A549 (cell line): Measurements from ENCODE around the gene BEST4. TPM values are rescaled to one million over a fixed set of nuclear protein-coding genes. Genes with fewer than 3 reads are reported as not detected.

ENCODE experiments used
- ATAC-seq, 2 experiments: fragments of 200-7000 bp in 1 of 2; fragments of >200 bp in 1 of 2; cut with Nextera tagmentation in 1 of 2; cut with Tn5 transposase in 1 of 2; 3 replicates each; pipeline versions ENCODE4 v1.8.0 to v1.9.1; 2018 to 2020; ENCODE audit warnings: mild to moderate bottlenecking in 1 of 2, moderate library complexity in 1 of 2
- CTCF ChIA-PET: fragments of 300-600 bp; sonication (Branson Sonifier 250); formaldehyde crosslinking; extraction: SDS; loops from one replicate; lab custom pipeline; 2021; ENCODE audit warnings: antibody characterized with exemption, inconsistent platforms; lab: Yijun Ruan, JAX
- POLR2A ChIA-PET: fragments of 350-600 bp; formaldehyde crosslinking; extraction: SDS; loops from one replicate; lab custom pipeline; 2021; ENCODE audit warnings: antibody characterized with exemption, inconsistent platforms; lab: Yijun Ruan, JAX
- DNase-seq, 2 experiments: peaks; one replicate each; pipeline versions ENCODE4 v3.0.0 to v3.0.0-alpha.2; 2011 to 2016; ENCODE audit warnings: low read depth in 1 of 2, low spot score in 1 of 2
- FAIRE-seq: peaks from 2 replicates; lab custom pipeline; 2011; peaks lifted over from hg19 to GRCh38; lab: Jason Lieb, UNC
- H3K27ac ChIP-seq, 2 experiments: fragments of >200 bp; sonication (Bioruptor Twin); formaldehyde crosslinking; 3 replicates each; pipeline ENCODE4 v1.5.1; 2016 to 2017
- H3K4me1 ChIP-seq: fragments of >200 bp; sonication (Bioruptor Twin); formaldehyde crosslinking; 3 replicates; pipeline ENCODE4 v1.6.1; 2016
- H3K4me2 ChIP-seq: fragments of >200 bp; sonication (Bioruptor Twin); formaldehyde crosslinking; 3 replicates; pipeline ENCODE4 v1.6.1; 2016
- H3K4me3 ChIP-seq: fragments of >200 bp; sonication (Bioruptor Twin); formaldehyde crosslinking; 3 replicates; pipeline ENCODE4 v1.5.1; 2016
- H3K9me3 ChIP-seq: fragments of >200 bp; sonication (Bioruptor Twin); formaldehyde crosslinking; 3 replicates; pipeline ENCODE4 v1.6.1; 2016
- CBX2 ChIP-seq: fragments of 200-600 bp; sonication (generic); IDR thresholded peaks from 2 replicates; pipeline ENCODE4 v1.6.1; 2016; ENCODE audit warnings: low read depth, mild to moderate bottlenecking, borderline replicate concordance
- CBX8 ChIP-seq: fragments of 200-600 bp; sonication (generic); IDR thresholded peaks from 2 replicates; pipeline ENCODE4 v1.6.1; 2016
- CEBPB ChIP-seq, 2 experiments: fragments of >200 bp in 1 of 2; sonication (Bioruptor Twin) in 1 of 2; formaldehyde crosslinking in 1 of 2; IDR thresholded peaks; 2 replicates each; pipeline ENCODE4 v1.6.1; 2012 to 2016
- EHMT2 ChIP-seq: fragments of 200-600 bp; sonication (generic); IDR thresholded peaks from 2 replicates; pipeline ENCODE4 v1.6.1; 2016; ENCODE audit warnings: antibody characterized with exemption, low read depth, mild to moderate bottlenecking, moderate library complexity
- ELK1 ChIP-seq: fragments of 150-350 bp; IDR thresholded peaks from 2 replicates; pipeline ENCODE4 v1.6.1; 2014; ENCODE audit warnings: low read depth, mild to moderate bottlenecking, low read length
- EP300 ChIP-seq, 2 experiments: fragments of >200 bp; sonication (Bioruptor Twin); formaldehyde crosslinking; IDR thresholded peaks; 2 replicates in 1 of 2; 3 replicates in 1 of 2; pipeline ENCODE4 v1.6.1; 2016 to 2017
- FOSL2 ChIP-seq, 2 experiments: fragments of 450-650 bp in 1 of 2; fragments of >200 bp in 1 of 2; sonication (Bioruptor Twin) in 1 of 2; formaldehyde crosslinking; IDR thresholded peaks; 2 replicates each; pipeline versions ENCODE4 v1.5.0 to v1.6.1; 2016 to 2020; ENCODE audit warnings: mild to moderate bottlenecking in 1 of 2, moderate library complexity in 1 of 2
- GATA3 ChIP-seq: IDR thresholded peaks from 2 replicates; pipeline ENCODE4 v1.6.1; 2012; ENCODE audit warnings: borderline replicate concordance
- HDAC2 ChIP-seq: fragments of 200-600 bp; sonication (generic); IDR thresholded peaks from 2 replicates; pipeline ENCODE4 v1.6.1; 2016
- HMGXB4 ChIP-seq: fragments of 250-450 bp; sonication (Bioruptor Pico); IDR thresholded peaks from 2 replicates; pipeline ENCODE4 v1.5.0; 2021; ENCODE audit warnings: mild to moderate bottlenecking, moderate library complexity, borderline replicate concordance
- JUN ChIP-seq, 2 experiments: fragments of >200 bp; sonication (Bioruptor Twin); formaldehyde crosslinking; IDR thresholded peaks; 2 replicates in 1 of 2; 3 replicates in 1 of 2; pipeline ENCODE4 v1.6.1; 2016 to 2017
- JUNB ChIP-seq: fragments of >200 bp; sonication (Bioruptor Twin); formaldehyde crosslinking; IDR thresholded peaks from 2 replicates; pipeline ENCODE4 v1.6.1; 2016
- MAFK ChIP-seq: fragments of 450-650 bp; IDR thresholded peaks from 2 replicates; pipeline ENCODE4 v1.6.1; 2014; ENCODE audit not compliant: partially characterized antibody
- MYC ChIP-seq: IDR thresholded peaks from 2 replicates; pipeline ENCODE4 v1.6.1; 2012; ENCODE audit warnings: mild to moderate bottlenecking, inconsistent platforms, low read length, improper control_type of control experiment, borderline replicate concordance
- NR3C1 ChIP-seq: fragments of >200 bp; sonication (Bioruptor Twin); formaldehyde crosslinking; IDR thresholded peaks from 3 replicates; pipeline ENCODE4 v1.6.1; 2017
- POLR2A ChIP-seq: IDR thresholded peaks from 2 replicates; pipeline ENCODE4 v1.6.1; 2012; ENCODE audit warnings: mild to moderate bottlenecking, low read length
- RAD21 ChIP-seq, 2 experiments: fragments of >200 bp in 1 of 2; sonication (Bioruptor Twin) in 1 of 2; formaldehyde crosslinking in 1 of 2; IDR thresholded peaks in 1 of 2; conservative IDR thresholded peaks in 1 of 2; 2 replicates in 1 of 2; 3 replicates in 1 of 2; pipeline ENCODE4 v1.6.1; 2012 to 2018; ENCODE audit warnings: inconsistent platforms in 1 of 2
- RCOR1 ChIP-seq: fragments of 150-350 bp; IDR thresholded peaks from 2 replicates; pipeline ENCODE4 v1.6.1; 2014; ENCODE audit warnings: antibody characterized with exemption, low read length, low read depth
- RNF2 ChIP-seq: fragments of 200-600 bp; sonication (generic); IDR thresholded peaks from 2 replicates; pipeline ENCODE4 v1.6.1; 2016; ENCODE audit warnings: low read depth, mild to moderate bottlenecking, antibody characterized with exemption, moderate library complexity, borderline replicate concordance
- ZFP36 ChIP-seq: fragments of 450-650 bp; IDR thresholded peaks from 2 replicates; pipeline ENCODE4 v1.6.1; 2014; ENCODE audit warnings: borderline replicate concordance; ENCODE audit not compliant: partially characterized antibody
- WGBS: methylation state at CpG from one replicate; pipeline ENCODE4 v1.1.6; 2017; ENCODE audit errors: missing lambda C conversion rate; 5-methylcytosine and 5-hydroxymethylcytosine counted together
- polyA plus RNA-seq, 4 experiments: library from polyadenylated mRNA; depleted of rRNA in 3 of 4; stranded (reverse); fragments of >200 nt; fragmentation: RNase III in 1 of 4; extraction: RNeasy Plus Mini Kit Qiagen cat#74134 plus additional on column Dnase treatment in 1 of 4; gene quantifications; 2 replicates in 3 of 4; 3 replicates in 1 of 4; pipeline ENCODE4 v1.2.3, GENCODE V29; 2011 to 2017
- TF ChIP-seq, protein P1 (sequence below): IDR thresholded peaks from 2 replicates; pipeline ENCODE4 v1.6.1; 2012; ENCODE audit warnings: low read depth, borderline replicate concordance
- TF ChIP-seq, protein P2 (sequence below): IDR thresholded peaks from 2 replicates; pipeline ENCODE4 v1.6.1; 2012

BEST4 gene
- polyA plus RNA-seq, 2 of the 4 experiments (the other 2 are of a cell fraction), result 0.08 to 0.09 TPM

DNA sequence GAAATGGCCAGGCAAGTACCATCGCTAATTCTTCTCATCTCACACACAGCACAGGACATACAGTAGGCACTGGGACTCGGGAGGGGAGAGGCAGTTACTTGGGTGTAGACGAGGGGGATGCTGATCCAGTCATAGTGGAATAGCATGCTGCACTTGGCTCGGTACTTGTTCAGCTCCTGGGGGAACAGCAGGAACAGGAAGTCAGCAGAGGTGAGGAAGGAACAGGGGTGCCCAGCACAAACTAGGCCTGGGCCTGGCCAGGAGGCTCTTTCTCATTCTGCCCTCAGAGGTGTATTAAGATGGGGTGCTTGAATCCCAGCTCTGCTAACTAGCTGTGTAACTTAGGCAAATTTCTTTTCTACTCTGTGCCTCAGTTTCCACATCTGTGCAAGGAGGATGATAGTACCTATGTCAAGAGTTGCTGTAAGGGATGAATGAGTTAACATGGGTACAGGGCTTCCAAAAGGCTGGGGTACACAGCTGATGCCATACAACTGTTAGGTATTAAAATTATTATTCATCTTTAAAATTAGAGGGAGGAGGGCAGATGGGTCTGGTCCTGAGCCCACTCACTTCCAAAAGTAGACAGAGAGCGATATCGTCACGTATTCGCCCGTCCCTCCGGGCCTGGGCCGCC is 2.4 kb downstream of the BEST4 start (continued):
- TF ChIP-seq HMGXB4 (CRISPR knock-in tag), result no peak

- Histone ChIP-seq H3K27ac (no peak overlapping the region), H3K4me2 (no peak overlapping the region; the same call in 1 of the 3 replicates), H3K9me3 (no peaks in the 10 kb centered on the region), H3K4me3 (no peak overlapping the region), H3K4me1 (peaks cover 6% of the 10 kb centered on the region)
- POLR2A ChIA-PET, result interaction anchor here (1.8 kb wide), 2 partner anchors 10 to 34 kb away, joined by 4 to 11 read pairs; partner anchors contain the start of gene RPS8
- CTCF ChIA-PET, result interaction anchor here (1.0 to 7.1 kb wide), 7 partner anchors 7 to 55 kb away, joined by 3 to 44 read pairs (median 6); partner anchors contain the start of genes BTBD19 and PLK3
- no peak for TF ChIP-seq RAD21 (conservative IDR thresholded peaks at IDR 0.05 in 1 of 2, IDR thresholded peaks at IDR 0.05 in 1 of 2)
- no peak for TF ChIP-seq RNF2
- no peak for TF ChIP-seq EHMT2
- FAIRE-seq, result no peak
- no peak for DNase-seq
- 84% methylated on average over 5 of the region's 6 CpGs for WGBS
- ATAC-seq, result peak; percentile 7 to 14; a peak in 4 of 6 replicates
Observed at GRCh38 chr1:44785029-44785380, 3.0 kb downstream of the BEST4 start.

- no peak overlapping the region for H3K4me2 ChIP-seq
- TF ChIP-seq RNF2, result no peak
- TF ChIP-seq ZFP36, result no peak
- no peak for TF ChIP-seq ELK1
- no peak for TF ChIP-seq CBX8
- TF ChIP-seq MAFK, result no peak
- TF ChIP-seq, protein P1, sequence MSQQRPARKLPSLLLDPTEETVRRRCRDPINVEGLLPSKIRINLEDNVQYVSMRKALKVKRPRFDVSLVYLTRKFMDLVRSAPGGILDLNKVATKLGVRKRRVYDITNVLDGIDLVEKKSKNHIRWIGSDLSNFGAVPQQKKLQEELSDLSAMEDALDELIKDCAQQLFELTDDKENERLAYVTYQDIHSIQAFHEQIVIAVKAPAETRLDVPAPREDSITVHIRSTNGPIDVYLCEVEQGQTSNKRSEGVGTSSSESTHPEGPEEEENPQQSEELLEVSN, result no peak
- TF ChIP-seq HDAC2, result no peak
- TF ChIP-seq RCOR1, result no peak
- no peak for TF ChIP-seq RAD21 (conservative IDR thresholded peaks at IDR 0.05 in 1 of 2, IDR thresholded peaks at IDR 0.05 in 1 of 2)
- no peak for TF ChIP-seq MYC
- TF ChIP-seq CBX2, result no peak
- TF ChIP-seq JUN (IDR thresholded peaks at IDR 0.05), result no peak
- TF ChIP-seq CEBPB (IDR thresholded peaks at IDR 0.05), result no peak
- TF ChIP-seq NR3C1, result no peak
- no peak for TF ChIP-seq POLR2A
- no peak for TF ChIP-seq FOSL2 (IDR thresholded peaks at IDR 0.05)
- no peak for TF ChIP-seq FOSL2 (CRISPR knock-in tag; IDR thresholded peaks at IDR 0.05)
- TF ChIP-seq JUNB, result no peak
- TF ChIP-seq, protein P2, sequence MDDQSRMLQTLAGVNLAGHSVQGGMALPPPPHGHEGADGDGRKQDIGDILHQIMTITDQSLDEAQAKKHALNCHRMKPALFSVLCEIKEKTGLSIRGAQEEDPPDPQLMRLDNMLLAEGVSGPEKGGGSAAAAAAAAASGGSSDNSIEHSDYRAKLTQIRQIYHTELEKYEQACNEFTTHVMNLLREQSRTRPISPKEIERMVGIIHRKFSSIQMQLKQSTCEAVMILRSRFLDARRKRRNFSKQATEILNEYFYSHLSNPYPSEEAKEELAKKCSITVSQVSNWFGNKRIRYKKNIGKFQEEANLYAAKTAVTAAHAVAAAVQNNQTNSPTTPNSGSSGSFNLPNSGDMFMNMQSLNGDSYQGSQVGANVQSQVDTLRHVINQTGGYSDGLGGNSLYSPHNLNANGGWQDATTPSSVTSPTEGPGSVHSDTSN, result no peak
- TF ChIP-seq EP300 (IDR thresholded peaks at IDR 0.05), result no peak
- TF ChIP-seq GATA3, result no peak
- TF ChIP-seq, all 56 proteins: peak for 0
- DNase-seq (no peak), ATAC-seq (peak; percentile 4 to 6; a peak in 3 of 6 replicates), FAIRE-seq (no peak)
- no peaks in the 10 kb centered on the region for H3K9me3 ChIP-seq
- no peak overlapping the region for H3K27ac ChIP-seq
- H3K4me1 ChIP-seq, result peaks cover 7% of the 10 kb centered on the region
- H3K4me3 ChIP-seq, result no peak overlapping the region
- POLR2A ChIA-PET, result interaction anchor here (1.8 kb wide), 2 partner anchors 9 to 35 kb away, joined by 4 to 11 read pairs; partner anchors contain the start of gene RPS8
- CTCF ChIA-PET, result interaction anchor here (1.2 to 7.1 kb wide), 6 partner anchors 9 to 54 kb away, joined by 3 to 44 read pairs (median 8); partner anchors contain the start of genes BTBD19 and PLK3
- WGBS, result 90% methylated on average over 23 of the region's 71 CpGs
Observed at GRCh38 chr1:44784094-44785028, 3.6 kb downstream of the BEST4 start.
